HG03571 (cell line): Measurements from ENCODE around the gene FAM20C.

Experiments
- ATAC-seq: cut with Tn5 transposase; IDR thresholded peaks from one replicate; pipeline ENCODE4 v1.9.1; 2021; ENCODE audit not compliant: unreplicated experiment

FAM20C gene

GRCh38 chr7:191981-192649, at the start of gene FAM20C:
Gene FAM20C, plus strand, starts transcription at chr7:192571. Its CDS starts 629 bp downstream, at chr7:193200.
- ATAC-seq = no peak

- no peak for ATAC-seq
These were observed 49.1 kb upstream of the FAM20C start for GRCh38 chr7:143145-143751.

GRCh38 chr7:143811-144453, 48.4 kb upstream of the FAM20C start:
- no peak for ATAC-seq

GRCh38 chr7:144454-144826, 47.9 kb upstream of the FAM20C start:
- ATAC-seq = no peak

- ATAC-seq = no peak
These were observed 46.5 kb upstream of the FAM20C start for GRCh38 chr7:145863-146262.

- ATAC-seq = no peak
These were observed 43.8 kb upstream of the FAM20C start for GRCh38 chr7:148543-148931.

GRCh38 chr7:148932-149790, 43.2 kb upstream of the FAM20C start:
- peak; percentile 98 for ATAC-seq

GRCh38 chr7:149791-150636, 42.4 kb upstream of the FAM20C start:
- ATAC-seq = no peak

GRCh38 chr7:150811-151221, 41.6 kb upstream of the FAM20C start:
- no peak for ATAC-seq

- ATAC-seq = no peak
These were observed 40.9 kb upstream of the FAM20C start for GRCh38 chr7:151346-152050.

GRCh38 chr7:152702-153391, 39.5 kb upstream of the FAM20C start:
- ATAC-seq = no peak

GRCh38 chr7:153604-154003, 38.8 kb upstream of the FAM20C start:
- no peak for ATAC-seq

GRCh38 chr7:154096-154799, 38.1 kb upstream of the FAM20C start:
- no peak for ATAC-seq

- no peak for ATAC-seq
These were observed 36.9 kb upstream of the FAM20C start for GRCh38 chr7:155469-155900.

- ATAC-seq = no peak
These were observed 36.0 kb upstream of the FAM20C start for GRCh38 chr7:156111-157007.

GRCh38 chr7:157008-157310, 35.4 kb upstream of the FAM20C start:
- no peak for ATAC-seq

GRCh38 chr7:157771-158625, 34.4 kb upstream of the FAM20C start:
- ATAC-seq = no peak
